ENCODE measurements around the gene APOBEC4. TPM values are rescaled to one million over a fixed set of nuclear protein-coding genes. Genes with fewer than 3 reads are reported as not detected.
A peak's percentile ranks its signal among the peaks of the same experiment; 100 is the strongest.

The APOBEC4 gene
- total and polyA plus RNA-seq, 2 of the 4 experiments (the other 2 are of a cell fraction), result not detected

DNA sequence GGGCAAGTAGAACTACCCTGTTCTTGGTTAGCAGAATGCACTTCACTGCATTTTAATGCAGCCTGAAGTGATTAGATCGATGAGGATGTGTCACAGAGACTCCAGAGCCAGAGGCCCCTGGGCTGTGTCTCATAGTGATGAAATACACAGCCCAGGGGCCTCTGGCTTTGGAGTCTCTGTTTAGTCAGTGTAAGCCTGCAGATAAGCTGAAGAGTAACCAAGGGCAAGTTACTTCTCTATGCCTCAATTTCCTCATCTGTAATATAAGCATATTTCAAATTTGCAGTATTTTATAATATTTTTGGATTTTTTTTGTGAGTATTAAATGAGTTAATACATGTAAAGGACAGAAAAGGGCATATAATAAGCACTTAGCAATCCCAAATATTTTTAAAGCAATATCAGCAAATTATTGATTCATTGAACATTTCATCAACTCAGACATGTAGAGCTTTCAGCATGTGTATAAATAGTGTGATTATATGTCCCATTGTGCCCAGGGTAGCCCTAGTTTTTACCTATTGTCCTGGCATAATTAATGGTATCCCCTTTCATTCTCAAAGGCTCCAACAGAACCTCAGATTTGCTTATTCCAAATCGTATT, 23.6 kb upstream of the APOBEC4 start:
- in situ Hi-C loops (cut with MboI; ENCODE audit: low sequenced_read_pairs) (no loop called here), dilution Hi-C loops (cut with HindIII; ENCODE audit: low sequenced_read_pairs, unreplicated experiment) (no loop called here), intact Hi-C loops (cut with micrococcal nuclease) (no loop called here)
- H3K4ac ChIP-seq (ENCODE audit: low read depth, low read length), result no peak overlapping the region
- ATAC-seq (ENCODE audit: low read depth) (peak; percentile 84), DNase-seq (peak; percentile 74)
- no peak overlapping the region for H2AK5ac ChIP-seq (ENCODE audit: low read depth, low read length)
- POLR2A ChIA-PET (ENCODE audit: unreplicated experiment), result no interaction called here
- no peaks in the 10 kb centered on the region for H3K9me1 ChIP-seq (ENCODE audit: insufficient read depth, low read length)
- no peak overlapping the region for H3K9ac ChIP-seq (ENCODE audit: low read depth, low read length)
- H3K23ac ChIP-seq (ENCODE audit: low read depth, low read length), result no peak overlapping the region
- no peak overlapping the region for H2BK5ac ChIP-seq (ENCODE audit: low read depth, low read length, poor library complexity, severe bottlenecking)
- H3K4me1 ChIP-seq (ENCODE audit: control insufficient read depth, insufficient read depth, low read length), result no peaks in the 10 kb centered on the region; the same call in 1 of the 2 replicates
- H3K36me3 ChIP-seq (ENCODE audit: control insufficient read depth, insufficient read depth, low read length), result no peaks in the 10 kb centered on the region
- H3K4me3 ChIP-seq (ENCODE audit: insufficient read depth, low read depth, low read length), result no peak overlapping the region
- WGBS, 2 experiments (ENCODE audit: extremely low coverage in 2 of 2, insufficient read length in 1 of 2), result no CpG with 5 or more reads among the region's 2 CpGs
- no peak overlapping the region for H2BK15ac ChIP-seq (ENCODE audit: low read depth, low read length)
- no peaks in the 10 kb centered on the region for H3K9me3 ChIP-seq (ENCODE audit: control insufficient read depth, insufficient read depth, low read length)
- H2AK9ac ChIP-seq (replicated peaks; ENCODE audit: low read depth, low read length, poor library complexity), result no peak overlapping the region
- H2AFZ ChIP-seq (replicated peaks; ENCODE audit: low read length, poor library complexity), result no peak overlapping the region
- H4K8ac ChIP-seq (ENCODE audit: low read depth in 2 of 2, low read length in 2 of 2), result no peak overlapping the region
- H2BK20ac ChIP-seq (ENCODE audit: low read depth, low read length), result no peak overlapping the region
- no peak overlapping the region for H3K56ac ChIP-seq (ENCODE audit: extremely low read depth, insufficient read depth, low read length)
- no TSS peak for BruUV-seq (replicated peaks)
- H3K79me1 ChIP-seq (ENCODE audit: low read depth in 1 of 2, low read length in 2 of 2), result peaks cover 0 to 4% of the 10 kb centered on the region in 2 experiments; a peak in 2 of 4 replicates
- CTCF ChIA-PET, result interaction anchor here (1.4 kb wide), 1 partner anchor 8 kb away, joined by 4 read pairs; no protein-coding TSS in a partner anchor
- TF ChIP-seq NFE2L2 (IDR thresholded peaks at IDR 0.05; ENCODE audit: low read depth, low read length), result no peak
- no peak for TF ChIP-seq RAD21 (IDR thresholded peaks at IDR 0.05; ENCODE audit: low read length)
- no peak for TF ChIP-seq RCOR1 (IDR thresholded peaks at IDR 0.05; ENCODE audit: insufficient replicate concordance, low read length)
- TF ChIP-seq POLR2A (IDR thresholded peaks at IDR 0.05; ENCODE audit: low read depth, low read length), result no peak
- no peak for TF ChIP-seq BHLHE40 (IDR thresholded peaks at IDR 0.05; ENCODE audit: low read depth, low read length)
- TF ChIP-seq SMC3 (IDR thresholded peaks at IDR 0.05; ENCODE audit: low read depth, low read length), result no peak
- no peak for TF ChIP-seq RFX5 (IDR thresholded peaks at IDR 0.05; ENCODE audit: low read depth, low read length)
- TF ChIP-seq, protein P1, sequence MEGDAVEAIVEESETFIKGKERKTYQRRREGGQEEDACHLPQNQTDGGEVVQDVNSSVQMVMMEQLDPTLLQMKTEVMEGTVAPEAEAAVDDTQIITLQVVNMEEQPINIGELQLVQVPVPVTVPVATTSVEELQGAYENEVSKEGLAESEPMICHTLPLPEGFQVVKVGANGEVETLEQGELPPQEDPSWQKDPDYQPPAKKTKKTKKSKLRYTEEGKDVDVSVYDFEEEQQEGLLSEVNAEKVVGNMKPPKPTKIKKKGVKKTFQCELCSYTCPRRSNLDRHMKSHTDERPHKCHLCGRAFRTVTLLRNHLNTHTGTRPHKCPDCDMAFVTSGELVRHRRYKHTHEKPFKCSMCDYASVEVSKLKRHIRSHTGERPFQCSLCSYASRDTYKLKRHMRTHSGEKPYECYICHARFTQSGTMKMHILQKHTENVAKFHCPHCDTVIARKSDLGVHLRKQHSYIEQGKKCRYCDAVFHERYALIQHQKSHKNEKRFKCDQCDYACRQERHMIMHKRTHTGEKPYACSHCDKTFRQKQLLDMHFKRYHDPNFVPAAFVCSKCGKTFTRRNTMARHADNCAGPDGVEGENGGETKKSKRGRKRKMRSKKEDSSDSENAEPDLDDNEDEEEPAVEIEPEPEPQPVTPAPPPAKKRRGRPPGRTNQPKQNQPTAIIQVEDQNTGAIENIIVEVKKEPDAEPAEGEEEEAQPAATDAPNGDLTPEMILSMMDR (conservative IDR thresholded peaks at IDR 0.05; ENCODE audit: low read depth, low read length), result no peak
- no peak for TF ChIP-seq FOS (IDR thresholded peaks at IDR 0.05; ENCODE audit: low read depth, low read length)
- TF ChIP-seq CHD1 (IDR thresholded peaks at IDR 0.05; ENCODE audit: low read depth, low read length), result no peak
- no peak for TF ChIP-seq MAZ (IDR thresholded peaks at IDR 0.05; ENCODE audit: borderline replicate concordance, low read depth, low read length)
- TF ChIP-seq, protein P2, sequence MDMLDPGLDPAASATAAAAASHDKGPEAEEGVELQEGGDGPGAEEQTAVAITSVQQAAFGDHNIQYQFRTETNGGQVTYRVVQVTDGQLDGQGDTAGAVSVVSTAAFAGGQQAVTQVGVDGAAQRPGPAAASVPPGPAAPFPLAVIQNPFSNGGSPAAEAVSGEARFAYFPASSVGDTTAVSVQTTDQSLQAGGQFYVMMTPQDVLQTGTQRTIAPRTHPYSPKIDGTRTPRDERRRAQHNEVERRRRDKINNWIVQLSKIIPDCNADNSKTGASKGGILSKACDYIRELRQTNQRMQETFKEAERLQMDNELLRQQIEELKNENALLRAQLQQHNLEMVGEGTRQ (IDR thresholded peaks at IDR 0.05; ENCODE audit: low read depth, low read length), result no peak
- TF ChIP-seq, protein P3, sequence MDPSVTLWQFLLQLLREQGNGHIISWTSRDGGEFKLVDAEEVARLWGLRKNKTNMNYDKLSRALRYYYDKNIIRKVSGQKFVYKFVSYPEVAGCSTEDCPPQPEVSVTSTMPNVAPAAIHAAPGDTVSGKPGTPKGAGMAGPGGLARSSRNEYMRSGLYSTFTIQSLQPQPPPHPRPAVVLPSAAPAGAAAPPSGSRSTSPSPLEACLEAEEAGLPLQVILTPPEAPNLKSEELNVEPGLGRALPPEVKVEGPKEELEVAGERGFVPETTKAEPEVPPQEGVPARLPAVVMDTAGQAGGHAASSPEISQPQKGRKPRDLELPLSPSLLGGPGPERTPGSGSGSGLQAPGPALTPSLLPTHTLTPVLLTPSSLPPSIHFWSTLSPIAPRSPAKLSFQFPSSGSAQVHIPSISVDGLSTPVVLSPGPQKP (IDR thresholded peaks at IDR 0.05; ENCODE audit: borderline replicate concordance, low read depth, low read length), result no peak
- TF ChIP-seq MAFK (IDR thresholded peaks at IDR 0.05; ENCODE audit: low read depth, low read length), result peak; percentile 66
- TF ChIP-seq CEBPB (IDR thresholded peaks at IDR 0.05; ENCODE audit: low read depth, low read length), result peak; percentile 39; the same call in 1 of the 2 replicates
- no peak for TF ChIP-seq MXI1 (IDR thresholded peaks at IDR 0.05; ENCODE audit: borderline replicate concordance, low read depth, low read length)
- no peaks in the 10 kb centered on the region for H3K27me3 ChIP-seq (ENCODE audit: control insufficient read depth, insufficient read depth, low read length)
- no peak overlapping the region for H4K5ac ChIP-seq (ENCODE audit: low read depth, low read length)
- H3K18ac ChIP-seq (ENCODE audit: low read depth, low read length), result no peak overlapping the region
- H3K14ac ChIP-seq (replicated peaks; ENCODE audit: low read depth, low read length), result no peak overlapping the region
- no peak overlapping the region for H3K4me2 ChIP-seq (ENCODE audit: low read depth, low read length)
- H4K20me1 ChIP-seq (ENCODE audit: insufficient read depth, low read length), result no peaks in the 10 kb centered on the region
- H4K91ac ChIP-seq (ENCODE audit: insufficient read depth, low read depth, low read length), result no peak overlapping the region
- no peak overlapping the region for H2BK120ac ChIP-seq (ENCODE audit: low read depth, low read length)
- H3K27ac ChIP-seq (ENCODE audit: insufficient read depth, low read length), result no peak overlapping the region
